ENCODE results near the gene GTF2F2. TPM values are rescaled to one million over a fixed set of nuclear protein-coding genes. Genes with fewer than 3 reads are reported as not detected.

GTF2F2 gene
- polyA plus RNA-seq, 1 experiment: 44.3 TPM

DNA sequence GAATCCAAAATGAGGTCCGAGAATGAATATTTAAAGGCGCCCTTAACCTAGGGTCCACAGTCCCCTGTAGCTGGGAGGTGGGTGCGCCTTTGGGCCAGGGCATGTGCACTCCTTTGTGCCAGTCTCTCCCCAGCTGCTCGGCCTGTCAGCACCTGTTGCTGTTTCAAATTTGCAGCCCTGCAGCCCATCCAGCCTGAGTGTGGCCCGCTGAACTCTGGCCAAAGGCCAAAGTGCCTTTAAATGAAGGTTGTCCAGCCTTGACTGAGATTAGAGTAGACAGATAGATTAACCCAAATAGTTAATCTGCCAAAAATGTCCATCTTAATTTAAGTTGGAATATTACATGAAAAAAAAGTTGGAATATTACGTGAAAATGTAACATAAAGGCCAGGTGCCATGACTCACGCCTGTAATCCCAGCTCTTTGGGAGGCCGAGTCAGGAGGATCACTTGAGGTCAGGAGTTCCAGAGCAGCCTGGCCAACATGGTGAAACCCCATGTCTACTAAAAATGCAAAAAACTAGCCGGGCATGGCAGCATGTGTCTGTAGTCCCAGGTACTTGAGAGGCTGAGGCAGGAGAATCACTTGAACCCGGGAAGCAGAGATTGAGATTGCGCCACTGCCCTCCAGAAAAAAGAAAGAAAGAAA, 195.3 kb downstream of the GTF2F2 start:
- CTCF ChIA-PET: interaction anchor here (0.9 kb wide), 1 partner anchor 35 kb away, joined by 3 read pairs; no protein-coding TSS in a partner anchor
- Histone ChIP-seq H3K27ac (ENCODE audit: low read depth, low read length) (peak overlapping the region; percentile 21), H3K9me3 (ENCODE audit: control insufficient read depth, insufficient read depth, low read length) (no peaks in the 10 kb centered on the region), H3K4me3 (ENCODE audit: low read depth, low read length) (no peak overlapping the region), H3K27me3 (ENCODE audit: control insufficient read depth, insufficient read depth, low read length) (no peaks in the 10 kb centered on the region)
- TF ChIP-seq, protein P1, sequence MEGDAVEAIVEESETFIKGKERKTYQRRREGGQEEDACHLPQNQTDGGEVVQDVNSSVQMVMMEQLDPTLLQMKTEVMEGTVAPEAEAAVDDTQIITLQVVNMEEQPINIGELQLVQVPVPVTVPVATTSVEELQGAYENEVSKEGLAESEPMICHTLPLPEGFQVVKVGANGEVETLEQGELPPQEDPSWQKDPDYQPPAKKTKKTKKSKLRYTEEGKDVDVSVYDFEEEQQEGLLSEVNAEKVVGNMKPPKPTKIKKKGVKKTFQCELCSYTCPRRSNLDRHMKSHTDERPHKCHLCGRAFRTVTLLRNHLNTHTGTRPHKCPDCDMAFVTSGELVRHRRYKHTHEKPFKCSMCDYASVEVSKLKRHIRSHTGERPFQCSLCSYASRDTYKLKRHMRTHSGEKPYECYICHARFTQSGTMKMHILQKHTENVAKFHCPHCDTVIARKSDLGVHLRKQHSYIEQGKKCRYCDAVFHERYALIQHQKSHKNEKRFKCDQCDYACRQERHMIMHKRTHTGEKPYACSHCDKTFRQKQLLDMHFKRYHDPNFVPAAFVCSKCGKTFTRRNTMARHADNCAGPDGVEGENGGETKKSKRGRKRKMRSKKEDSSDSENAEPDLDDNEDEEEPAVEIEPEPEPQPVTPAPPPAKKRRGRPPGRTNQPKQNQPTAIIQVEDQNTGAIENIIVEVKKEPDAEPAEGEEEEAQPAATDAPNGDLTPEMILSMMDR (IDR thresholded peaks at IDR 0.05; ENCODE audit: low read depth, low read length): no peak
- POLR2A ChIA-PET: interaction anchor here (0.5 to 1.4 kb wide), 4 partner anchors 11 to 203 kb away, joined by 3 to 5 read pairs (median 4); no protein-coding TSS in a partner anchor
- no peak for DNase-seq (ENCODE audit: low read depth, low spot score)

GRCh38 chr13:45316338-45316737, 196.0 kb downstream of the GTF2F2 start:
- Histone ChIP-seq H3K4me3 (ENCODE audit: low read depth, low read length) (no peak overlapping the region), H3K9me3 (ENCODE audit: control insufficient read depth, insufficient read depth, low read length) (no peaks in the 10 kb centered on the region), H3K27me3 (ENCODE audit: control insufficient read depth, insufficient read depth, low read length) (no peaks in the 10 kb centered on the region), H3K27ac (ENCODE audit: low read depth, low read length) (peak overlapping the region; percentile 31)
- TF ChIP-seq, protein P1 (IDR thresholded peaks at IDR 0.05; ENCODE audit: low read depth, low read length): no peak
- CTCF ChIA-PET: interaction anchor here (0.7 to 0.9 kb wide), 2 partner anchors 35 to 250 kb away, joined by 3 read pairs; no protein-coding TSS in a partner anchor
- no peak for DNase-seq (ENCODE audit: low read depth, low spot score)
- POLR2A ChIA-PET: interaction anchor here (0.6 to 1.4 kb wide), 2 partner anchors 12 to 13 kb away, joined by 3 to 4 read pairs; no protein-coding TSS in a partner anchor

DNA sequence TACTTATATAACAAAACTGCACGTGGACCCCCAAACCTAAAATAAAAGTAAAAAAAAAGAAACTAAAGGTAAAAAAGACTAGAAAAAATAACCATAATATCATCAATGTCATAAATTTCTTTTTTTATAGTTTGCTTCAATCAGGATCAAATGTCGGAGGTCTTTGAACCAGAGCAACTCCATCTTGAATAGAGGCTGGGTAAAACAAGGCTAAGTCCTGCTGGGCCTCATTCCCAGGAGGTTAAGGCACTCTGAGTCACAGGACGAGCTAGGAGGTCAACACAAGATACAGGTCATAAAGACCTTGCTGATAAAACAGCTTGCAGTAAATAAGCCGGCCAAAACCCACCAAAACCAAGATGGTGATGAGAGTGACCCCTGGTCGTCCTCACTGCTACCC, 196.7 kb downstream of the GTF2F2 start:
- TF ChIP-seq, protein P1 (IDR thresholded peaks at IDR 0.05; ENCODE audit: low read depth, low read length): no peak
- H3K9me3 ChIP-seq (ENCODE audit: control insufficient read depth, insufficient read depth, low read length): no peaks in the 10 kb centered on the region
- ChIA-PET CTCF (interaction anchor here (0.7 kb wide), 1 partner anchor 251 kb away, joined by 3 read pairs; no protein-coding TSS in a partner anchor), POLR2A (interaction anchor here (1.4 kb wide), 1 partner anchor 13 kb away, joined by 4 read pairs; no protein-coding TSS in a partner anchor)
- H3K27ac ChIP-seq (ENCODE audit: low read depth, low read length): no peak overlapping the region
- H3K4me3 ChIP-seq (ENCODE audit: low read depth, low read length): no peak overlapping the region
- H3K27me3 ChIP-seq (ENCODE audit: control insufficient read depth, insufficient read depth, low read length): no peaks in the 10 kb centered on the region
- no peak for DNase-seq (ENCODE audit: low read depth, low spot score)

- no peaks in the 10 kb centered on the region for H3K9me3 ChIP-seq (ENCODE audit: control insufficient read depth, insufficient read depth, low read length)
- no peak overlapping the region for H3K4me3 ChIP-seq (ENCODE audit: low read depth, low read length)
- H3K27ac ChIP-seq (ENCODE audit: low read depth, low read length): no peak overlapping the region
- TF ChIP-seq, protein P1 (IDR thresholded peaks at IDR 0.05; ENCODE audit: low read depth, low read length): no peak
- no peak for DNase-seq (ENCODE audit: low read depth, low spot score)
- CTCF ChIA-PET: interaction anchor here (0.6 to 1.0 kb wide), 2 partner anchors 274 to 311 kb away, joined by 3 read pairs; no protein-coding TSS in a partner anchor
- H3K27me3 ChIP-seq (ENCODE audit: control insufficient read depth, insufficient read depth, low read length): no peaks in the 10 kb centered on the region
- POLR2A ChIA-PET: interaction anchor here (0.6 kb wide), 1 partner anchor 300 kb away, joined by 3 read pairs; no protein-coding TSS in a partner anchor
Observed at GRCh38 chr13:45320876-45321629, 200.7 kb downstream of the GTF2F2 start.
